Muscle of leg (tissue), 11 donors: ENCODE results near the gene MYCBPAP. TPM values are rescaled to one million over a fixed set of nuclear protein-coding genes. Genes with fewer than 3 reads are reported as not detected.

Experiments used
- DNase-seq: peaks from one replicate; pipeline ENCODE4 v3.0.0; 2013
- H3K27ac ChIP-seq: one replicate; pipeline ENCODE4 v1.5.1; 2013; ENCODE audit warnings: mild to moderate bottlenecking, low read length, control low read depth
- H3K27me3 ChIP-seq: one replicate; pipeline ENCODE4 v1.6.1; 2013; ENCODE audit warnings: low read length; ENCODE audit not compliant: control insufficient read depth, insufficient read depth
- H3K36me3 ChIP-seq: one replicate; pipeline ENCODE4 v1.6.1; 2013; ENCODE audit warnings: low read length; ENCODE audit not compliant: control insufficient read depth, insufficient read depth
- H3K4me1 ChIP-seq: one replicate; pipeline ENCODE4 v1.6.1; 2013; ENCODE audit warnings: low read length; ENCODE audit not compliant: control insufficient read depth, insufficient read depth
- H3K4me3 ChIP-seq: one replicate; pipeline ENCODE4 v1.5.1; 2013; ENCODE audit warnings: low read length, control low read depth
- H3K9me3 ChIP-seq: replicated peaks from 2 replicates; pipeline ENCODE4 v1.6.1; 2013; ENCODE audit warnings: low read depth, low read length; ENCODE audit not compliant: control insufficient read depth
- WGBS: methylation state at CpG from one replicate; pipeline ENCODE4 v1.1.5; 2013; ENCODE audit warnings: missing lambda C conversion rate; ENCODE audit not compliant: insufficient coverage; 5-methylcytosine and 5-hydroxymethylcytosine counted together
- polyA plus RNA-seq, 8 donors: library from polyadenylated mRNA; unstranded; fragments of 120-200 nt; gene quantifications; one replicate each; pipeline versions ENCODE4 v1.2.1 to v1.2.3, GENCODE V29; 2013; ENCODE audit warnings: inconsistent platforms in 1 of 8, low replicate concordance in 1 of 8; ENCODE audit not compliant: insufficient read length in 8 of 8, insufficient read depth in 1 of 8
- total RNA-seq: library from RNA; stranded (reverse); fragments of 120-200 nt; gene quantifications from one replicate; pipeline ENCODE4 v1.2.4, GENCODE V29; 2013

MYCBPAP gene
- total and polyA plus RNA-seq, 9 donors, result 0.66 to 2.3 (median 0.82) TPM

DNA sequence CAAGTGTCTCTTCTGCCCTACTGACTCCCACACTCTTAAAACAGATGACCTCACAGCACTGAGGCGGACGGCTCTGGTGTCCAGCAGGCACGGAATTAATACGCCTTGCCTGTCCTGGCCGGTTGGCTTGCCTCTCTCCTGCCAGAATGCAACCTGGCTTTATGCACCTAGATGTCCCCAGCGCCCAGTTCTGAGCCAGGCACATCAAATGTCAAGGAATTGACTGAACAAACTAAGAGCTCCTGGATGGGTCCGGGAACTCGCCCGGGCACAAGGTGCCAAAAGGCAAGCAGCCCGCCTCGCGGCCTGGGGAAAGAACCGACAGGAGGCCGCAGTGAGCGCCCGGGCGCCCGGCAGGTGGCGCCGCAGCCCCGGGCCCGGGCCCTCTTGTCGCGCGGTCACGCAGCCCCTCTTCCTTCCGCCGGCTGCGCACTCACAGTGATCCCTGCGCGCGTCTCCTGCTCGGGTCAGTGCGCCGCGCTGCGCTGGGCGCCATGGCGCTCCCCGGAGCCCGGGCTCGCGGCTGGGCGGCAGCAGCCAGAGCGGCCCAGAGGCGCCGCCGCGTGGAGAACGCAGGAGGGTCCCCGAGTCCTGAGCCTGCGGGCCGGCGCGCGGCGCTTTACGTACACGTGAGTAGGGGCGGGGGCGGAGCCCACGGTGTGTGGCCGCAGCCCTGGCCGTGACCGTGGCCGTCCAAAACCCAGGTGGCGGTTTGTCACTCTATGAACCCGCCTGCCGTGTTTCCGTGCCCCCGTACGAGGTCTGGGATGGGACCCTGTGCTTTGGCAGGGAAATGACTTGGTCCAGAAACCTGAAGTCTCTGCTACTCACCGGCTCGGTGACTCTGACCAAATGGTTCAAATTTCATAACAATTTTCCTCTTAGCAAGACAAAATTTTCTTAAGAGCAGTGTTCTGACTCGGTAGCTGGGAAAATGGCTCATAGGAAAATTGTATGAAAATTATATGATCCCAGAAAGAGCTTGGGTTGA lies 29.6 kb upstream of the MYCBPAP start, which contains the start of gene RSAD1:
Gene RSAD1 (plus strand): TSS at position 470 of the 991 bp plus-strand sequence. CDS start 25 bp downstream, at position 495.
- Histone ChIP-seq H3K36me3 (peaks cover 33% of the 10 kb centered on the region), H3K4me3 (peak within 1 kb of the TSS; percentile 56), H3K9me3 (no peaks in the 10 kb centered on the region), H3K27ac (peak within 1 kb of the TSS; percentile 95), H3K4me1 (peaks cover 23% of the 10 kb centered on the region), H3K27me3 (peaks cover 5% of the 10 kb centered on the region)
- DNase-seq, result peak; percentile 95
- WGBS, result under 1% methylated on average over 70 of the region's 75 CpGs

DNA sequence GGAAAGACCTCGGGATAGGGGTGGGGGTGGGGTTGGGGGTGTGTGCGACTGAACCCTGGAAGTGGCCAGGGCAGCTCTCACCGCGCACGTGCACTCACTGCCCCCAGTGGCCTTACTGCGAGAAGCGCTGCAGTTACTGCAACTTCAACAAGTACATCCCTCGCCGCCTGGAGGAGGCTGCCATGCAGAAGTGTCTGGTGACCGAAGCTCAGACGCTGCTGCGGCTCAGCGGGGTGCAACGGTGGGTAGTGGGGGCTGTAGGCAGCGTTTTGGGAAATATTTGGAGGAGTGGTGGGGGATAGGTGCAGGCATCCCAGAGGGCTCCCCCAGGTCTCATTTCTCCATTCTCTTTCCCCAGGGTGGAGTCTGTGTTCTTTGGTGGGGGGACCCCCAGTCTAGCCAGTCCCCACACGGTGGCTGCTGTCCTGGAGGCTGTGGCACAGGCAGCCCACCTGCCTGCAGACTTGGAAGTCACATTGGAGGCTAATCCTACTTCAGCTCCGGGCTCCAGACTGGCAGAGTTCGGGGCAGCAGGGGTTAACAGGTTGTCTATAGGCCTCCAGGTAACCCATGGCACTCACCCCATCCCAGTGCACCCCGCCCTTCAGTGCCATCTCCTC lies 28.6 kb upstream of the MYCBPAP start:
- Histone ChIP-seq H3K4me1 (peaks cover 20% of the 10 kb centered on the region), H3K27me3 (peaks cover 5% of the 10 kb centered on the region), H3K36me3 (peaks cover 38% of the 10 kb centered on the region), H3K27ac (peak overlapping the region; percentile 93), H3K9me3 (no peaks in the 10 kb centered on the region), H3K4me3 (peak overlapping the region; percentile 56)
- peak; percentile 85 for DNase-seq
- WGBS, result 15% methylated on average over 16 of the region's 19 CpGs

DNA sequence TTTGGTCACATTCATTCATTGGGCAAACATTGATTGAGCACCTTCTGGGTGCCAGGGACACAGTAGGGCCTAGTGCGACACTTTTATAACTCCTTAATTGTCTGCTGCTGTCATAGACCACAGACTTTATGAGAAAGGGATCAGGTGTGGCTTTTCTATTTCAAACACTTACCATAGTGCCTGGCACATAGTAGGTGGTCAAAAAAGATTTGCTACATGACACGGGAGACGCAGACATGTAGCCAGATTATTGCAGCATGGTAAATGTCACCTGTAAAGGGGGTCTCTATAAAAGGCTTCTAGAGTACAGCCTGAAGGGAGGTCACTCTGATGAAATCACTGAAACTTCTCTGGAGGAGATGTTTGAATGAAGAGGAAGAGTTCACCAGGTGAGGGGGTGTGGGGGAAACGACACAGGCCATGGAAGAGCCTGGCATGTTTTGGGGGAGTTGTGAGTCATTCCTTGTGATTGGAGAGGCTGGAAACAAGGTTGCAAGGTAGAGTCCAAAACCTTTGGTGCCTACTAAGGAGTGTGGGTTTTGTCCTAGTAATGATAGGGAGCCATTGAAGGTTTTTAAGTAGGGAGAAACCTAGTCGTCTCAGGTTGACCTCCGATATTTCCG lies 28.0 kb upstream of the MYCBPAP start:
- Histone ChIP-seq H3K27ac (no peak overlapping the region), H3K4me3 (no peak overlapping the region), H3K36me3 (peaks cover 41% of the 10 kb centered on the region), H3K4me1 (peaks cover 20% of the 10 kb centered on the region), H3K27me3 (peaks cover 5% of the 10 kb centered on the region), H3K9me3 (no peaks in the 10 kb centered on the region)
- 88% methylated on average over 3 of the region's 7 CpGs for WGBS
- no peak for DNase-seq

DNA sequence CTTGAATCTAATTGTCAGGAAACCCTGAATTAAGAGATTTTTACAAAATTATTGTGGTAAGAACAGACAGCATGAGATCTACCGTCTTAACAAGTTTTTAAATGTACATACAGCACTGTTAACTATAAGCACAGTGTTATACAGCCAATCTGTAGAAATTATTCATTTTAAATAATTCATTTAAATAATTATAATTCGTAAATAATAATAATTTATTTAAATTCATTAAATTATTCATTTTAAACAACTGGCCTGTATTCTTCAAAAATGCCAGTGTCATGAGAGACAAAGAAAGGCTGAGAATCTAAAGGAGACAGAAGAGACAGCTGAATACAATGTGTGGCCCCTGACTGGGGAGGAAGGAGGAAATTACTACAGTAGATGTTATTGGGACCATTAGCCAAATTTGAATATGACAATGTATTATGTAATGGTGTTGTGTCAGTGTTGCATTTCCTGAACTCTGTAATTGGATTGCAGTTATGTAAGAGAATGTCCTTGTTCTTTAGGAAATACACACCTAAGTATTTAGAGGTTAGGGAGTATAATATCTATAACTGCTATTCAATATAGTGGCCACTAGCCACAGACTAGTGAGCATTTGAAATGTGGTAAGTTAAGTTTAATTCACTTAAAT lies 27.3 kb upstream of the MYCBPAP start:
- no CpG with 5 or more reads among the region's 2 CpGs for WGBS
- DNase-seq, result no peak
- Histone ChIP-seq H3K27ac (no peak overlapping the region), H3K27me3 (peaks cover 5% of the 10 kb centered on the region), H3K4me3 (no peak overlapping the region), H3K36me3 (peaks cover 48% of the 10 kb centered on the region), H3K9me3 (no peaks in the 10 kb centered on the region), H3K4me1 (peaks cover 20% of the 10 kb centered on the region)

DNA sequence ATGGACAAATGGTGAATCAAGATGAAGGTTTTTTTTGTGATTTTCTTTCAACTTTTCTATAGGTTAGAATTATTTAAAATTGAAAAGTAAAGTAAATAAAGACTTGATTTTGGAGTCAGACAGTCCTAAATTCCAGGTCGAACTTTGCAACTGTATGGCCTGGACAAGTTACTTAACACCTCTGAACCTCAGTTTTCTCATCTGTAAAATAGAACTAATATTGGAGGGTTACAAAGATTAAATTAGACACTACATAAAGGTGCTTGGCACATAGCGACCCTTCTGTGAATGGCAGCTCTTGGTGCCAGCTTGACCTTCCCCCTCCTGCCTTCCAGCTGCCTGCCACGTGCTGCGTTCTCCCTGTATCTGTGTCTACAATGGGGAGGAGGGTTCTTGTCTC lies 26.6 kb upstream of the MYCBPAP start:
- no CpG with 5 or more reads among the region's 4 CpGs for WGBS
- no peaks in the 10 kb centered on the region for H3K27me3 ChIP-seq
- H3K9me3 ChIP-seq, result no peaks in the 10 kb centered on the region
- H3K36me3 ChIP-seq, result peaks cover 48% of the 10 kb centered on the region
- no peak overlapping the region for H3K27ac ChIP-seq
- no peak for DNase-seq
- peaks cover 20% of the 10 kb centered on the region for H3K4me1 ChIP-seq
- H3K4me3 ChIP-seq, result no peak overlapping the region

DNA sequence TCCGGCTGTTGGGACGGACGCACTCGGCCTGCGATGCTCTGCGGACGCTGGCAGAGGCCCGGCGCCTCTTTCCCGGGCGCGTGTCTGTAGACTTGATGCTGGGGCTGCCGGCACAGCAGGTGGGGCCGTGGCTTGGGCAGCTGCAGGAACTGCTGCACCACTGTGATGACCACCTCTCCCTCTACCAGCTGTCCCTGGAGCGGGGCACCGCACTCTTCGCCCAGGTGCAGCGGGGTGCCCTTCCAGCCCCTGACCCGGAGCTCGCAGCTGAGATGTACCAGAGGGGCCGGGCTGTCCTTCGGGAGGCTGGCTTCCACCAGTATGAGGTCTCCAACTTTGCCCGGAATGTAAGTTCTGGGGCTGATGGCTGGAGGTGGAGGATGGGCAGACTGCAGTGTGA lies 26.1 kb upstream of the MYCBPAP start:
- Histone ChIP-seq H3K27ac (peak overlapping the region; percentile 20), H3K9me3 (no peaks in the 10 kb centered on the region), H3K4me1 (peaks cover 20% of the 10 kb centered on the region), H3K4me3 (no peak overlapping the region), H3K36me3 (peaks cover 49% of the 10 kb centered on the region), H3K27me3 (no peaks in the 10 kb centered on the region)
- DNase-seq, result no peak
- WGBS, result 87% methylated on average over 20 of the region's 23 CpGs

DNA sequence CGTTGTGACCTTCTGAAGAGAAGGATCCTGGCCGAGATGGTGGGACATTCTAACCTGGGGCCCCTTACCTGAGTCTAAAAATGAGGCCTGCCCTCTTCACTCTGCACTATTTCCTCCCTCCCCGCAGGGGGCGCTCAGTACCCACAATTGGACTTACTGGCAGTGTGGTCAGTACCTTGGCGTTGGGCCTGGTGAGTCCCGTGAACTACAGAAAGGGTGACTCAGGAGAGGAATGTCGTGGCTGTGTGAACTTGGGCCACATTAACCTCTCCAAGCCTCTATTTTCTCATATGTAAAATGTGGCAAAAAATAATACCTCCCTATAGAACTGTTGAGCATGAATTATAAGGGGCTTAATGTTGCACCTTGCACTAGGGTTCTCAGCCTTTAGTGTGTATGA lies 25.7 kb upstream of the MYCBPAP start:
- Histone ChIP-seq H3K27me3 (no peaks in the 10 kb centered on the region), H3K4me3 (no peak overlapping the region), H3K4me1 (peaks cover 20% of the 10 kb centered on the region), H3K27ac (peak overlapping the region; percentile 54), H3K36me3 (peaks cover 51% of the 10 kb centered on the region), H3K9me3 (no peaks in the 10 kb centered on the region)
- DNase-seq, result peak; percentile 93
- WGBS, result 0% methylated on average over 1 of the region's 7 CpGs

DNA sequence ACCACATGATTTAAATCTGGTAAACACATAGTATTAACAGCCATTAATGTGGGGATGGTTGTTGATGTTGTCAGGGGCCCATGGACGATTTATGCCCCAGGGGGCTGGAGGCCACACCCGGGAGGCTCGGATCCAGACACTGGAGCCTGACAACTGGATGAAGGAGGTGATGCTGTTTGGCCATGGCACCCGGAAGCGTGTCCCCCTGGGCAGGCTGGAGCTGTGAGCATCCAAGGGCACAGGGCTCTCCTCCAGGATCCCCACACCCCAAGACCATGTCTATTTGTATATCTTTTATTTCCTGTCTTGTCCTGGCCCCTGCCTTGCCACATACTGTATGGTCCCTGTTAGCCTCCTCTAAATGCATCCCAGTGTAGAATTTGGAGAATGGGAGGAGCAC lies 25.0 kb upstream of the MYCBPAP start:
- Histone ChIP-seq H3K4me3 (no peak overlapping the region), H3K36me3 (peaks cover 54% of the 10 kb centered on the region), H3K27me3 (no peaks in the 10 kb centered on the region), H3K27ac (no peak overlapping the region), H3K4me1 (peaks cover 14% of the 10 kb centered on the region), H3K9me3 (no peaks in the 10 kb centered on the region)
- no peak for DNase-seq
- WGBS, result 85% methylated on average over 5 of the region's 5 CpGs

DNA sequence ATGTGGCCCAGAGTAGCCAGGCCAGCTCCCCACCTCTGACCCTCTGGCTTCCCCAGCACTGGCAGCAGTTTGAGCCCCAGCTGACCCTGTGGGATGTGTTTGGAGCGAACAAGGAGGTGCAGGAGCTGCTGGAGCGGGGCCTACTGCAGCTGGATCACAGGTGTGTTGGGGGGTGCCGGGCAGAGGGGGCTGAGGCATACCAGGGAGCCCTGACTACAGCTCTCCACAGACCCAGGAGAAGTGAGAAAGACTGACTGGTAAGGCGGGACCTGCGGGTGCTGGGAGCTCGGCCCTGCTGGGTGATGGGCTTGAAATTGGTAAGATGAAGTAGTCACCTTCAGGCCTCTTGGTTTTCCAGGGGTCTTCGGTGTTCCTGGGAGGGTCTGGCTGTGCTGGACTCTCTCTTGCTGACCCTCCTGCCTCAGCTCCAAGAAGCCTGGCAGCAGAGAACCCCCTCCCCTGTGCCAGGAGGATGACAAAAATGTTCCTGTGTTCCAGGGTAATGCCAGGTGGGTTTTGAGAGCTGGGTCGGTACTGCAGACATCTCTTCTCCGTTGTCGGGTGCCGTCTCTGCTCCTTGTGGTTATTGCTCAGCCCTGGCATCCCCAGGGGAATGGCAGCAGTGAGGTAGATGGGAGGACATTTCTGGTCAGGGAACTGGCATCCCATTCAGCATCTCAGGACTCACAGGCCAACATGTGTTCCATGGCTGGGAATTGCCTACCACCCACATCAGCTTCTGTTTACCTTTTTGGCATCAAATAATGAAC lies 23.7 kb upstream of the MYCBPAP start:
- 89% methylated on average over 6 of the region's 11 CpGs for WGBS
- no peaks in the 10 kb centered on the region for H3K27me3 ChIP-seq
- no peak overlapping the region for H3K4me3 ChIP-seq
- no peak overlapping the region for H3K27ac ChIP-seq
- H3K4me1 ChIP-seq, result peaks cover 11% of the 10 kb centered on the region
- no peaks in the 10 kb centered on the region for H3K9me3 ChIP-seq
- H3K36me3 ChIP-seq, result peaks cover 54% of the 10 kb centered on the region
- DNase-seq, result no peak
